ENCODE data around the gene TCL1B. TPM values are rescaled to one million over a fixed set of nuclear protein-coding genes. Genes with fewer than 3 reads are reported as not detected.
"Not testable (repeated sequence)": the region's sequence is repeated elsewhere in the genome, so short reads cannot be mapped to it uniquely, and the experiment has no call there.

TCL1B gene
- total RNA-seq, 2 experiments from 2014 or later: not detected

DNA sequence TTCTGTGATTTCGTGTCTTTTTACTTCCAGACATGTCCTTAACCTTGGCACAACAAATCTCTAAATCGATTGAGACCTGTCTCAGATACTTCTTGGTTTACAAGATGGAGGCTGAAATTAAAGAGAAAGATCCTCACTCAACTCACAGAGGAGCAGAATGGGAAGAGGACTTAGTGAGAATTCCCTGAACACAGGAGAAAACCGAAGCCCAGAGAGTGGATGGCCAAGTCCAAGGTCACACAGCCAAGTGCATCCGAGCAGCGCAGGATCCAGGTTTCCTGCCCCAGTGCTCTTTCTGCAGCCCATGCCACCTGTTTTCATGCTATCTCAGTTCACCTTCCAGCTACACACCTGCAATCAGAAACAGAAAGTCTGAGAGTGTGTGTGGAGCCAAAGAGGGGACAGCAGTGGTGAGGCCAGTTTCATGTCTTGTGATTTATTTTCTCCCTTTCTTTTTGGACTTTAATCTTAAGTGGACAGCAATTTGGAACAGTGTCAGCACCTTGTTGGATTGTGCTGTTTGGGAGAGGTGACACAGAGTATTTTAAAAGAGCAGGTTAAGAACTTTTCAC lies 22.9 kb upstream of the TCL1B start:
- TF ChIP-seq CTCF (IDR thresholded peaks at IDR 0.05): no peak
- Mint-ChIP-seq H3K9me3 (no peaks in the 10 kb centered on the region), H3K4me1 (ENCODE audit: low read depth) (no peaks in the 10 kb centered on the region), H3K27ac (no peak overlapping the region), H3K36me3 (ENCODE audit: low read depth) (no peaks in the 10 kb centered on the region), H3K27me3 (peaks cover 32% of the 10 kb centered on the region), H3K4me3 (no peak overlapping the region)
- no peaks in the 10 kb centered on the region for H3K36me3 ChIP-seq (ENCODE audit: insufficient read depth, low read length)
- ChIA-PET POLR2A (no interaction called here), CTCF (interaction anchor here (0.6 kb wide), 1 partner anchor 8 kb away, joined by 3 read pairs; no protein-coding TSS in a partner anchor)
- DNase-seq (no peak), ATAC-seq (ENCODE audit: poor library complexity) (no peak)
- no peaks in the 10 kb centered on the region for H3K9me3 ChIP-seq (ENCODE audit: control insufficient read depth in 1 of 2, insufficient read depth in 1 of 2, low read length in 2 of 2)
- intact Hi-C loops (cut with DNase I, micrococcal nuclease): no loop called here
- no peak overlapping the region for H3K27ac ChIP-seq (ENCODE audit: low read depth in 1 of 2, low read length in 2 of 2)
- no peaks in the 10 kb centered on the region for H3K4me1 ChIP-seq (ENCODE audit: insufficient read depth, low read length)
- no peak overlapping the region for H3K4me3 ChIP-seq (ENCODE audit: low read length)
- peaks cover 0 to 14% of the 10 kb centered on the region in 2 experiments for H3K27me3 ChIP-seq (ENCODE audit: control insufficient read depth in 1 of 2, insufficient read depth in 2 of 2, low read length in 2 of 2)

- Mint-ChIP-seq H3K27ac (no peak overlapping the region), H3K36me3 (ENCODE audit: low read depth) (no peaks in the 10 kb centered on the region), H3K4me1 (ENCODE audit: low read depth) (no peaks in the 10 kb centered on the region), H3K4me3 (no peak overlapping the region), H3K27me3 (peaks cover 25% of the 10 kb centered on the region), H3K9me3 (no peaks in the 10 kb centered on the region)
- Histone ChIP-seq H3K36me3 (ENCODE audit: insufficient read depth, low read length) (no peaks in the 10 kb centered on the region), H3K27me3 (ENCODE audit: control insufficient read depth in 1 of 2, insufficient read depth in 2 of 2, low read length in 2 of 2) (peaks cover 0 to 14% of the 10 kb centered on the region in 2 experiments), H3K9me3 (ENCODE audit: control insufficient read depth in 1 of 2, insufficient read depth in 1 of 2, low read length in 2 of 2) (no peaks in the 10 kb centered on the region), H3K27ac (ENCODE audit: low read depth in 1 of 2, low read length in 2 of 2) (no peak overlapping the region), H3K4me3 (ENCODE audit: low read length) (no peak overlapping the region), H3K4me1 (ENCODE audit: insufficient read depth, low read length) (no peaks in the 10 kb centered on the region)
- CTCF ChIA-PET: no interaction called here
- POLR2A ChIA-PET: no interaction called here
- no peak for TF ChIP-seq CTCF (IDR thresholded peaks at IDR 0.05)
- ATAC-seq (ENCODE audit: poor library complexity) (no peak), DNase-seq (no peak)
- intact Hi-C loops (cut with DNase I, micrococcal nuclease): no loop called here
Observed at GRCh38 chr14:95664066-95664465, 22.2 kb upstream of the TCL1B start.

GRCh38 chr14:95664546-95664945 lies 21.7 kb upstream of the TCL1B start:
- intact Hi-C loops (cut with DNase I, micrococcal nuclease): no loop called here
- Histone ChIP-seq H3K27ac (ENCODE audit: low read depth in 1 of 2, low read length in 2 of 2) (no peak overlapping the region), H3K4me3 (ENCODE audit: low read length) (no peak overlapping the region), H3K9me3 (ENCODE audit: control insufficient read depth in 1 of 2, insufficient read depth in 1 of 2, low read length in 2 of 2) (no peaks in the 10 kb centered on the region), H3K36me3 (ENCODE audit: insufficient read depth, low read length) (no peaks in the 10 kb centered on the region), H3K4me1 (ENCODE audit: insufficient read depth, low read length) (no peaks in the 10 kb centered on the region), H3K27me3 (ENCODE audit: control insufficient read depth in 1 of 2, insufficient read depth in 2 of 2, low read length in 2 of 2) (peaks cover 0 to 11% of the 10 kb centered on the region in 2 experiments)
- Mint-ChIP-seq H3K9me3 (no peaks in the 10 kb centered on the region), H3K27ac (no peak overlapping the region), H3K27me3 (peaks cover 25% of the 10 kb centered on the region), H3K4me1 (ENCODE audit: low read depth) (no peaks in the 10 kb centered on the region), H3K36me3 (ENCODE audit: low read depth) (no peaks in the 10 kb centered on the region), H3K4me3 (no peak overlapping the region)
- ATAC-seq (ENCODE audit: poor library complexity): no peak
- ChIA-PET CTCF (no interaction called here), POLR2A (no interaction called here)
- no peak for TF ChIP-seq CTCF (IDR thresholded peaks at IDR 0.05)
- DNase-seq: peak in 1 of 14 experiments; percentile 2

GRCh38 chr14:95665530-95665929 lies 20.7 kb upstream of the TCL1B start:
- H3K27me3 Mint-ChIP-seq: peaks cover 26% of the 10 kb centered on the region
- CTCF ChIA-PET; H3K27me3 ChIP-seq (ENCODE audit: control insufficient read depth in 1 of 2, insufficient read depth in 2 of 2, low read length in 2 of 2); H3K36me3 Mint-ChIP-seq (ENCODE audit: low read depth); DNase-seq; H3K9me3 ChIP-seq (ENCODE audit: control insufficient read depth in 1 of 2, insufficient read depth in 1 of 2, low read length in 2 of 2); H3K4me3 Mint-ChIP-seq; H3K4me1 ChIP-seq (ENCODE audit: insufficient read depth, low read length); ATAC-seq (ENCODE audit: poor library complexity); H3K4me1 Mint-ChIP-seq (ENCODE audit: low read depth); H3K4me3 ChIP-seq (ENCODE audit: low read length); POLR2A ChIA-PET; H3K27ac Mint-ChIP-seq; H3K9me3 Mint-ChIP-seq; H3K36me3 ChIP-seq (ENCODE audit: insufficient read depth, low read length); H3K27ac ChIP-seq (ENCODE audit: low read depth in 1 of 2, low read length in 2 of 2); intact Hi-C loops (cut with DNase I, micrococcal nuclease): not testable (repeated sequence)

All from CD4-positive, alpha-beta T cell (primary cell).